Smooth muscle cell (in vitro differentiated cells): ENCODE results near the gene KDM4F. TPM values are rescaled to one million over a fixed set of nuclear protein-coding genes. Genes with fewer than 3 reads are reported as not detected.
"Not testable (repeated sequence)": the region's sequence is repeated elsewhere in the genome, so short reads cannot be mapped to it uniquely, and the experiment has no call there.

Experiments used
- DNase-seq: peaks from one replicate; lab custom pipeline; 2025; ENCODE audit not compliant: unreplicated experiment; lab: John Stamatoyannopoulos, UW
- H2AFZ ChIP-seq: fragments of 200-600 bp; sonication (generic); 2 replicates; pipeline ENCODE4 v1.6.0; 2016; ENCODE audit warnings: antibody characterized with exemption, low read depth, mild to moderate bottlenecking
- H3F3A ChIP-seq: fragments of 200-600 bp; sonication (generic); 2 replicates; pipeline ENCODE4 v1.6.0; 2017; ENCODE audit warnings: antibody characterized with exemption, low read depth
- H3K27ac ChIP-seq: fragments of 200-600 bp; sonication (generic); 2 replicates; pipeline ENCODE4 v1.5.1; 2016; ENCODE audit warnings: low read depth, mild to moderate bottlenecking
- H3K27me3 ChIP-seq: fragments of 200-600 bp; sonication (generic); 2 replicates; pipeline ENCODE4 v1.6.1; 2016; ENCODE audit warnings: low read depth, mild to moderate bottlenecking
- H3K36me3 ChIP-seq: fragments of 200-600 bp; sonication (generic); 2 replicates; pipeline ENCODE4 v1.5.1; 2016; ENCODE audit warnings: low read depth
- H3K4me1 ChIP-seq: fragments of 200-600 bp; sonication (generic); 2 replicates; pipeline ENCODE4 v1.5.1; 2016; ENCODE audit warnings: low read depth
- H3K4me2 ChIP-seq: fragments of 200-600 bp; sonication (generic); 2 replicates; pipeline ENCODE4 v1.6.0; 2016; ENCODE audit warnings: mild to moderate bottlenecking
- H3K4me3 ChIP-seq: fragments of 200-600 bp; sonication (generic); 2 replicates; pipeline ENCODE4 v1.5.1; 2016; ENCODE audit warnings: mild to moderate bottlenecking
- H3K79me2 ChIP-seq: fragments of 200-600 bp; sonication (generic); 2 replicates; pipeline ENCODE4 v1.6.0; 2016; ENCODE audit warnings: low read depth, mild to moderate bottlenecking
- H3K9ac ChIP-seq: fragments of 200-600 bp; sonication (generic); 2 replicates; pipeline ENCODE4 v1.6.0; 2016; ENCODE audit warnings: low read depth
- H3K9me3 ChIP-seq: fragments of 200-600 bp; sonication (generic); replicated peaks from 2 replicates; pipeline ENCODE4 v1.5.1; 2016; ENCODE audit warnings: low read depth
- H4K20me1 ChIP-seq: fragments of 200-600 bp; sonication (generic); 2 replicates; pipeline ENCODE4 v1.6.0; 2016; ENCODE audit warnings: low read depth
- CTCF ChIP-seq: fragments of 200-600 bp; sonication (generic); IDR thresholded peaks from 2 replicates; pipeline ENCODE4 v1.5.1; 2017; ENCODE audit warnings: borderline replicate concordance, mild to moderate bottlenecking, antibody characterized with exemption; ENCODE audit not compliant: insufficient read depth, poor library complexity, severe bottlenecking
- WGBS: methylation state at CpG from one replicate; pipeline ENCODE4 v1.1.7; 2016; ENCODE audit warnings: low lambda C conversion rate; 5-methylcytosine and 5-hydroxymethylcytosine counted together
- polyA plus RNA-seq: library from polyadenylated mRNA; unstranded; fragments of >200 nt; fragmentation: Nextera tagmentation; extraction: Ambion mirVana; gene quantifications from 2 replicates; pipeline ENCODE4 v1.2.1, GENCODE V29; 2016
- total RNA-seq: library from RNA; depleted of rRNA; stranded (reverse); fragments of >200 nt; gene quantifications from 2 replicates; pipeline ENCODE4 v1.2.3, GENCODE V29; 2014

The KDM4F gene
- total RNA-seq: not detected in 2 replicates
- polyA plus RNA-seq: not detected in 2 replicates

GRCh38 chr11:95049122-95049521, at the start of gene KDM4F:
Gene KDM4F (plus strand): TSS chr11:95049422.
- H3K4me2 ChIP-seq, H3K4me3 ChIP-seq, H3K4me1 ChIP-seq, H3K36me3 ChIP-seq, H3K9me3 ChIP-seq, H3F3A ChIP-seq, H2AFZ ChIP-seq, H3K79me2 ChIP-seq, H4K20me1 ChIP-seq, H3K27me3 ChIP-seq, H3K9ac ChIP-seq, DNase-seq, H3K27ac ChIP-seq: not testable (repeated sequence)
- WGBS: 83% methylated on average over 3 of the region's 3 CpGs

GRCh38 chr11:95003716-95004115, 45.5 kb upstream of the KDM4F start:
- Histone ChIP-seq H3K27ac (no peak overlapping the region), H3K4me2 (no peak overlapping the region), H3K79me2 (no peaks in the 10 kb centered on the region), H4K20me1 (no peaks in the 10 kb centered on the region), H3K9ac (no peak overlapping the region), H3K4me1 (no peaks in the 10 kb centered on the region), H2AFZ (no peak overlapping the region), H3K36me3 (no peaks in the 10 kb centered on the region), H3F3A (peaks cover 6% of the 10 kb centered on the region), H3K4me3 (no peak overlapping the region), H3K27me3 (peaks cover 5% of the 10 kb centered on the region), H3K9me3 (no peaks in the 10 kb centered on the region)
- no peak for TF ChIP-seq CTCF
- DNase-seq: no peak

GRCh38 chr11:95005642-95006041, 43.6 kb upstream of the KDM4F start:
- H4K20me1 ChIP-seq: no peaks in the 10 kb centered on the region
- H3K9ac ChIP-seq: no peak overlapping the region
- H3K4me2 ChIP-seq: no peak overlapping the region
- WGBS: 91% methylated on average over 1 of the region's 1 CpG
- H3K27me3 ChIP-seq: peaks cover 5% of the 10 kb centered on the region
- H3K9me3 ChIP-seq: no peaks in the 10 kb centered on the region
- no peak overlapping the region for H2AFZ ChIP-seq
- H3K79me2 ChIP-seq: no peaks in the 10 kb centered on the region
- no peaks in the 10 kb centered on the region for H3K36me3 ChIP-seq
- H3F3A ChIP-seq: peaks cover 6% of the 10 kb centered on the region
- DNase-seq: no peak
- no peaks in the 10 kb centered on the region for H3K4me1 ChIP-seq
- TF ChIP-seq CTCF: no peak
- no peak overlapping the region for H3K4me3 ChIP-seq
- no peak overlapping the region for H3K27ac ChIP-seq

- Histone ChIP-seq H3K36me3 (no peaks in the 10 kb centered on the region), H3K4me2 (no peak overlapping the region), H3F3A (no peaks in the 10 kb centered on the region), H3K79me2 (no peaks in the 10 kb centered on the region), H3K9me3 (no peaks in the 10 kb centered on the region), H3K4me3 (no peak overlapping the region), H3K27ac (no peak overlapping the region), H3K27me3 (peaks cover 5% of the 10 kb centered on the region), H3K4me1 (no peaks in the 10 kb centered on the region), H3K9ac (no peak overlapping the region), H4K20me1 (no peaks in the 10 kb centered on the region), H2AFZ (no peak overlapping the region)
- DNase-seq: no peak
- TF ChIP-seq CTCF: no peak
Observed at GRCh38 chr11:95011376-95011775, 37.8 kb upstream of the KDM4F start.
